Left renal cortex interstitium (tissue), 4 donors: ENCODE results near the gene ABR. TPM values are rescaled to one million over a fixed set of nuclear protein-coding genes. Genes with fewer than 3 reads are reported as not detected.

Experiments
- DNase-seq, 4 donors: peaks; one replicate each; pipeline ENCODE4 v3.0.0-alpha.2; 2013; ENCODE audit warnings: low read depth in 4 of 4, low spot score in 2 of 4, missing footprints in 1 of 4
- polyA plus RNA-seq, 4 donors: library from polyadenylated mRNA; unstranded; fragments of 120-200 nt; gene quantifications; one replicate each; pipeline ENCODE4 v1.2.1, GENCODE V29; 2013; ENCODE audit not compliant: insufficient read length in 4 of 4

The ABR gene
- polyA plus RNA-seq, 4 donors = 45.4 to 63.7 (median 53.3) TPM

- DNase-seq = no peak
These were observed 166.7 kb downstream of the ABR start for GRCh38 chr17:1012823-1013728.

GRCh38 chr17:1011760-1012735, 167.7 kb downstream of the ABR start:
- no peak for DNase-seq

- no peak for DNase-seq
These were observed 168.6 kb downstream of the ABR start for GRCh38 chr17:1011138-1011537.

- DNase-seq = no peak
These were observed 169.2 kb downstream of the ABR start for GRCh38 chr17:1010586-1010985.

DNA sequence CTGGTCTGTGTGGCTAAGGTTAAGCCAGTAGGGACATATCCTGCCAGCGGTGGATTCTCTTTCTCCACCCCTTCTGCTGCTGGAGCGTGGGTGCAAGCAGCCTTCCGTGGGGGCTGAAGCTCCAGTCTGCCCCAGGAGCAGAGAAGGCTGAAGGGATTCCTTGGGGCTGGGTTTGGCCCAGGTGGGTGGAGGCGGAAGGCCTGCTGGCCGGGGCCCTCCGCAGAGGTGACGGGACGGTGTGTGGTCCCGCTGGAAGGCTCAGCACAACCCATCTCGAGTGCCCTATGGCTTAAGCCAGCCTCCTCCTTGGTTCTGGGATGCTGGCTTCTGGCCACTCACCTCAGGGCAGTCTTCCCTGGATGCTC, 169.7 kb downstream of the ABR start:
- DNase-seq = no peak

DNA sequence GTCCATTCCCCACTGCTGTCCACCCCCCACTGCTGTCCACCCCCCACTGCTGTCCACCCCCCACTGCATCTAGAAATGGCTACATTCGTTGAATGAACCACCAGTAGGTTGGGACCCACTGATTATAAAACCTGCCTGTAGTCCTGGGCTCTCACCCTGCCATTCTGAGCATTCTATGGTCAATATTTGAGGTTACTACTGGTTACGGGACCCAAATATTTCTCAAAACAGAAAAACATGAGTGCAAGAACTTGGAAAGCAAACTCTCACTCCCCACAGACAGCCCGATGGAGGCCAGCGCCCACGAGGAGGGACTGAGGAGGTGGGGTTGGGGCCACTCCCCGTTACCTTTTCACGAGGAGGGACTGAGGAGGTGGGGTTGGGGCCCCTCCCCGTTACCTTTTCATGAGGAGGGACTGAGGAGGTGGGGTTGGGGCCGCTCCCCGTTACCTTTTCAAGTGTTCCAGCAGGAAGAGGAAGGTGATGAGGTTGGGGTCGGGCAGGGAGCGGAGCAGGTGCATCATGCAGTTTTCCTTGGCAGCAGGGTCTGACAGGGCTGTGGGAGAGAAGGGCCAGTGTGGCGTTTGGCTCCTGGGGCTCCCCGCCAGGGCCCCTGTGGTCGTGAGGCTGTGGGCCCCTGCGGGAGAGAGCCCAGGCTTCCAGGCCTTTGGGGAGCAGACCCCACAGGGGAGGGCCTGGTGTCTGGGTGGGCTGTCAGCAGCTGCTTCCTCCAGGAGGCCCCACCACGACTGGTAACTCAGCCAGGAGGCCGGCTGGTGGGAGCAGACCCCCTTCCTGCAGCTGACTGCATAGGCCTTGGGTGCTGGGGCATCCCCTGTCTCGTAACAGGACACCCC, 170.3 kb downstream of the ABR start:
- no peak for DNase-seq

DNA sequence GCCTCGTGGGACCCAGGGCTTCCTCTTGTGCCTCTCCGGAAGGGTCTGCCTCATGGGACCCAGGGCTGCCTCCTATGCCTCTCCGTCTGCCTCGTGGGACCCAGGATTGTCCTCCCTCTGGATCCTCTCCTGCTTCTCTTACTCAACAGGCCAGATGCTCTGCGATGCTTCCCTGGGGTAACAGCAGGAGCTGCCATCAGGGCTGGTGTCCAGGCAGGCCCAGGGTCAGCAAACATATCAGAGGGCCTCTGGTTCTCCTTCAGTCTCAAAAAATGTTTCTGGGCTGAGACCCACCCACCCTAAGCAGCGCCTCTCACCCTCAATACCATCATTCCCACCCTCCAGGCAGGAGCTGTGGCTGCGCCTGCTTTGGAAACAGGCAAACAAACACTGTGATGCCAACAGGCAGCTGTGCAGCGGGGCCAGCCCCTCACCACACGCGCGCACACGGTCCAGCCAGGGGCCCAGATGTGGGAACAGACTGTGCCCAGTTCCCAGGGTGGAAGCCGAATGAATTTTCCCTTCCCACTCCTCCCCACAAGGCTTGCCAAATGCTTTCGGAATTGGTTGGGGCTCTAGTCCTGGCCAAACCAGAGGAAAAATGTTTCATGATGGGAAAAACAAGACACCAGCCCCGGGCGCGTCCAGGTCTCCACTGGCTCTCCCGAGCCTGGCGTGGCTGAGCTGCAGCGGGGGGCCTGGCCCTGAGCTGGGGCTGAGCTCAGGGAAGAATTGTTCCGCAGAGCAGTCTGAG, 171.6 kb downstream of the ABR start:
- no peak for DNase-seq

DNA sequence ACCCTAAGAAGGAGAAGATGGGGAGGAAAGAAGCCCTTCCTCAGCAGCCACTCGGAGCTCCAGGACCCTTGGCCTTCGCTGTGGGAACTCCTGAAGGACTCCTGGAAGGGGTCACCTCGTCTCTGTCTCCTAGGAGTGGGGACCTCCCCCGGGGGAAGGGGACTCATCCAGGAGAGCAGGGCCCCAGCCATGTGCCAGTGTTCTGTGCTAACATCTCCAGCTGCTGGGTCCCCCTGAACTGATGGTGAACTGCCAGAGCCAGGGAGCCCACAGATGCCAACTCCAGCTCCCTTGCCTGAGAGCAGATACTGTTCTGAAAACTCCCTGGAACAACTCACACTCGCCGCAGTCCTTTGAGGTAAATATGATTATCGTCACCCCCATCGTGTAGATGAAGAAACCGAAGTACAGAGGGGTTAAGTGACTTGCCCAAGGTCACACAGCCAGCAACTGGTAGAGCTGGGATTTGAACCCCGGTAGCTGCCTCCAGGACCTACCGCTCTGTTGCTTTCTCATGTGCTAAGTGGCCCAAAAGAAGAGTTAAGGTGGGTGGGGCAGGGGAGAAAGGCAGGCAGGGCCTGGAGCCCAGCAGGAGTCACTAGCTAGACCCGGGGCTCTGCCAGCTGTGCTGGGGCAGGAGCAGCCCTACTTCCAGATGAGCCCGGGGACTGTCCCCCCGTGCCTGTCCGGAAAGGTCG, 172.3 kb downstream of the ABR start:
- DNase-seq = no peak

- no peak for DNase-seq
These were observed 173.7 kb downstream of the ABR start for GRCh38 chr17:1006054-1006453.

- DNase-seq = no peak
These were observed 174.3 kb downstream of the ABR start for GRCh38 chr17:1005361-1005946.

- no peak for DNase-seq
These were observed 174.9 kb downstream of the ABR start for GRCh38 chr17:1004769-1005295.

GRCh38 chr17:1003972-1004768, 175.6 kb downstream of the ABR start:
- no peak for DNase-seq

- no peak for DNase-seq
These were observed 176.2 kb downstream of the ABR start for GRCh38 chr17:1003633-1003971.

- DNase-seq = no peak
These were observed 176.8 kb downstream of the ABR start for GRCh38 chr17:1002771-1003555.

DNA sequence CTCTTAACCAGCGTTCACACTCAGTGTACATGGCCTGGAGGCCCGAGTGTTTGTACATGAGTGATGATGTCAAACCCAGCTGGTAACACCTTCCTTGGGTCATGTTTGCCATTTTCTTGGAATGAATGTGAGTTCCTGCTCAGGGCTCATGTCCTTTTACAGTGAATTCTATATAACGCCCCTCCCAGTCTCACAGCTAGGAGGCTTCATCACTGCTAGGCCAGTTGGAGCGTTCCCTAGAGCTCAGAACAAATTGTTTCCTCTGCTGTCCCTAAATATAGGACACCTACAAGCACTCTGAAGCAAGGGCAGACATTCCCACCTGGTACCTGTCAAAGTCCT, 177.4 kb downstream of the ABR start:
- no peak for DNase-seq

DNA sequence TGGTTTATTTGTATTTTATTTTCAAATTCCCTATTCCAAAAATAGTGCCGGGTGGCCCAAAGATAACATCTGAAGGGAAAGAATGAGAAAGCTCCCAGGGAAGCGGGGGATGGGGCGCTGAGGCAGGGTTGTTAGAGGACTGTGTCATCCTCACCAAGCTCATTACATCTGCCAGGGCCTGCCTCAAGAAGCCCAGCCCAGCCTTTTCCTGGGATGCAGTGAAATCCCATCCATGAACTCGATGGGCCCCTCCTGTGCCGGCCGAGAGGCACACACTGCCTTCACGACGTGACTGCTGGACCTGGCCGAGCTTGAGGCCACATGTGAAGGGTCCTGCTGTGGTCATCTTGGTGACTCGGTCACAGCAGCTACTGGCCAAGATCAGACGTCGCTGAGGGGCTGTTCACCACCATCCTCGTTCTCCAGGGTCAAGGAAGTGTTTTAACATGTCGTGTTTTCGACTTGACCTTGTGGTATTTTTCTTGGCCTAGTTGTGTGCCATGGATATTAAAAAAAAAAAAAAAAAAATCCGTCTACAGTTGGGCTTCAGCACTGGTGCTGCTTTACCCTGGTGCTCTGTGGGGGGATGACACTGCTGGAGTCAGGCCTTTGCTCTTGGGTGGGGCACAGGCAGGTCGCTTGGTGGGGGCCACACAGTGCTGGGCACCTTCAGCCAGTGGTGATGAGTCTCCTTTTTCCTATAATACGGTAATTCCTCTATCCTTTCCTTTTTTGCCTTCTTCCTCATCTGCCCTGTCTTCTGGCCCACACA, 178.0 kb downstream of the ABR start:
- no peak for DNase-seq
